Central memory CD4-positive, alpha-beta T cell (primary cell): ENCODE data around the gene MED8.
A peak's percentile ranks its signal among the peaks of the same experiment; 100 is the strongest.

ENCODE experiments used
- DNase-seq: peaks from one replicate; pipeline ENCODE4 v3.0.0; 2022

The MED8 gene

DNA sequence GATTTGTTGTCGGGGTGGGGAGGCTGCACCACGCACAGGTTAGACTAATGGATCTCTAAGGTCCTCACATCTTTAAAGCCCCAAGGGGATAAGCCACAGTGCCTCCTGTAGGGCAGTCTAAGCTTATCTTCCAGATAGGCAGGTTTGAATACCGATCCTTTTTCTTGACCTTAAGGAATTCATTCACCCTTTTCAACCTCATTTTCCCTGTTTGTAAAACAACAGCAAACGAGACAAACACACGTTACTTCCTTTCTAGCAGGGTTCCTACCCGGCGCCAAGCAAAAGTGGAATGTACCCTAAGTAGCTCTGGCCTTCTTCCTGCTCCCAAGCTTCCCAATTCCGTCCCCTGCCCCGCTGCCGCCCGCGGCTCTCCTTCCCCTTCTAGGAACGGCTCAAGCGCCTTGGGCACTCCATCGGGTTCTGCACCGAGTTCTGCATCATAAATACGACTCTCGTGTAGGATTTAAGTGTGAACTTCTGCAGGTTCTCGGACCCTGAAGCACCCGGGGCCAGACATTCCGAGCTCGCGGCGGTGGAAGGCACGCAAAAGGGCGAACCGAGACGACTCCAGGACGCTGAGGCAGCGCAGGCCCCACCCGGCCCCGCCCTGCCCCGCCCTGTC, 31.4 kb downstream of the MED8 start:
- DNase-seq = peak; percentile 14

DNA sequence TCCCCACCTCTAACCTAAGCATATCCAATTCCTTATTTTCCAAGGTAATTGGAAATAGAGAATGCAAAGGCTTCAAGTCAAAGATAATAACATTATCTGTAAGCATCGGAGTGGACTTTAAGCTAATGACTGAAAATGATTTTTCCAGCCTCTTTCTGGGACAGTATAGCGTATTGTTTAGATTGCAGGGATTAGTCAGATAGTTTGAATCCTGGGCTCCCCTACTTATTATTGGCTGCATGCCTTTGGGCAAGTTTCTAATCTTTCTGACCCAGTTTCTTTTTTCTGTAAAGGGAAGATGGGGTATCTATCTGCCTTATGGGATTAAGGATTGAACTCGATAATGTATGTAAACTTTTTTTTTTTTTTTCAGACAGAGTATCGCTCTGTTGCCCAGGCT, 32.3 kb downstream of the MED8 start:
- DNase-seq = no peak

DNA sequence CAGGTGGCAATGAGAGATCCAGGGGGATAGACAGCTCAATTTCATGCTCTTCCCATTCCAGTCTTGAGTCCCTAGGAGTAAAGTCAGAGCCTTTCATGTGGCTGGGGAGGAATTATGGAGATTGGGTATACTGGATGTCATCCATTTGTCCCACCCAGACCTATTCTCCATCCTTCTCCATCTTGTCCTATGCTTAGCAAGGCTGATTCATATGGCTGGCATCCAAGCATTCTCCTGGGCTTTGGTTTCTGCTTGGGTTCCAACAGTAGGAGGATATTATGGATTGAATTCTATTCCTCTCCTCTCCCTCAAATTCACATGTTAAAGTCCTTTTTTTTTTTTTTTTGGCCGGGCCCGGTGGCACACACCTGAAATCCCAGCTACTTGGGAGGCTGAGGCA, 34.7 kb downstream of the MED8 start:
- no peak for DNase-seq

DNA sequence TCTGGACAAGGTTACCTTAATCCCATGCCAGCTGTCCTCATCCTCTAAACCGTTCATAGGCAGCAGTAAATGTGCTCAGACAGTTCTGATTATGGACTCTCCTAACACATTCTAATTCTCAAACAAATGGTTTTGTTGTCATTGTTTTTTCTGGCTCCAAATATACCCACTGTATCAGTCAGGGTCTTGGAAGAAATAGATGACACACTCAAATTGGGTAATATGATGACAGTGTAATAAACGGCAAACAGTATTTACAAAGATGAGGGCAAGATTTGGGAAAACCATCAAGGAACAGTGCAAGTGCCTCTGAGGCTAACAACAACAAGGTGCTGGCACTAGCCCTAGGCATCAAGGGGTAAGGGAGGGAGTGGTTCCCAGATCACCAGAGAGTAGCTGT, 35.1 kb downstream of the MED8 start:
- no peak for DNase-seq

DNA sequence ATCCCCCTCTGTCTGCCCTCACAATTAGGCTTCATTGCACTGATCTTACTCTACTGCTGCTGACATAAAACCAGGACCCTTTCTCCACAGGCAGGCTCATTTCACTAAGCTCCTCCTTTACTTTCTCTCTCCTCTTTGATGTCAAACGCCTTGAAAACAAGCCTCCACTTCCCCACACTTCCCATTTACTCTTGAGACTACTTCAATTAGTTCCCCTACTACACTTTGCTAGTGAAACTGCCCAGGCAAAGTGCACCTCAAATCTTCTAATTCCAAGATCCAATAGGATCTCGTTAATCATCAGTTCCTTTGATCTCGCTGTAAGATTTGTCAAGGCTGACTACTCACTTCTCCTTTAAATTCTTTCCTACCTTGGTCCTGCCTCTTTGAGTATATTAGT, 36.7 kb downstream of the MED8 start:
- no peak for DNase-seq

DNA sequence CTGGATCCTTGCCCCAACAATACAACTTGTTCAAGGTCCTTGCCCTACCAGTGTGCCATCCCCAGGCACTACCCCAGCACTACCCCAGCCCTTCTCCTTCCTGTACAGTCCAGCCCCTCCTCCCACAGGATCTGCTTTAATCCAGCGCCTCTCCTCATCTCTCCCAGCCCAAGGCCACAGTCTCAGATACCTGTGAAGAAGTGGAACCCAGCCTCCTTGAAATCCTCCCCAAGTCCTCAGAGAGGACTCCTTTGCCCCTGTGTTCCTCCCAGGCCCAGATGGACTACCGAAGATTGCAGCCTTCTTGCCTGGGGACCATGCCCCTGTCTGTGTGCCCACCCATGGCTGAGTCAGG, 37.3 kb downstream of the MED8 start:
- DNase-seq = no peak

DNA sequence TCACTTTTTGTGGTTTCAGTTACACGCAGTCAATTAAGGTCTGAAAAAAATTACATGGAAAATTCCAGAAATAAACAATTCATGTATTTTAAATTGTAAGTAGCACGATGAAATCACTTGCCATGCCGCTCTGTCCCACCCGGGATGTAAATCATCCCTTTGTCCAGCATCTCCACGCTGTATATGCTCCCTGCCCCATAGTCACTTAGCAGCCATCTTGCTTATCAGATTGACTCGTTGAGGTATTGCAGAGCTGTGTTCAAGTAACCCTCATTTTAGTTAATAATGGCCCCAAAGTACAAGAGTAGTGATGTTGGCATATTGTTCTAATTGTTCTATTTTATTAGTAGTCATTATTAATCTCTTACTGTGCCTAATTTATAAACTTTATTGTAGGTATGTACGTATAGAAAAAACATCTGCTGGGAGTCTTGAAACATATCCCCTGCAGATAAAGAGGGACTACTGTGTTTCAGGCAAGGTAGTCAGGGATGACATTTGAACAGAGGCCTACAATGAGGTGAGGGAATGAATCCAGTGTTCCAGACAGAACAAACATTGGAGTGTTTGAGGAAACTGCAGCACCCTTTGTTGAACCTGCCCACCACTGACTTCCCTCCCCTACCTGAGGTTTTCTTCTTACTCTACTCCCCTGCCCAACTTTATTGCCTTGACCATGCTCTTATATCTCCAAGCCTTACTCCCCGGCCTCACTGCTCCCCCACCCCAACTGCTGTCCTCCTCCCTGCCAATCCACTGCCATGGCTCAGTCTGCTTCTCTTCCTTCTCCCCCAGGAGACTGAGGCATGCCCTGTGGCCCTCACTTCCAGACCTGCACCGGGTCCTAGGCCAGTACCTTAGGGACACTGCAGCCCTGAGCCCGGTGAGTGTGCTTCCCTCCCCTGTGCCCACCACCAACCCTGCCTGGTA, 37.9 kb downstream of the MED8 start:
- no peak for DNase-seq

DNA sequence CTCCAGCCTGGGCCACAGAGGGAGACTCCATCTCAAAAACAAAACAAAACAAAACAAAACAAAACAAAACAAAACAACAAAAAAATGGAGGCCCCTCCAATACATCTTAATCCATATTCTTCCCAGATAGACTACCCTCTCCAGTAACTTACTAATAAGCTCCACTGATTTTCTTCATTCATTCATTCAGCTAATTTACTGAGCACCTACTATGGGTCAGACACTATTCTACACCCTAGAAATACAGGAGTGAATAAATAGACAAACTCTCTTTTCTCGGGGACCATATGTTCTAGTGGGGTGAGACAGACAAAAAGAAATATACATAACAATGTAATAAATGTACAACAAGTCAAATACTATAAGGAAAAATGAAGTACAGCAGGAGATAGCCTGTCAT, 38.6 kb downstream of the MED8 start:
- DNase-seq = no peak

DNA sequence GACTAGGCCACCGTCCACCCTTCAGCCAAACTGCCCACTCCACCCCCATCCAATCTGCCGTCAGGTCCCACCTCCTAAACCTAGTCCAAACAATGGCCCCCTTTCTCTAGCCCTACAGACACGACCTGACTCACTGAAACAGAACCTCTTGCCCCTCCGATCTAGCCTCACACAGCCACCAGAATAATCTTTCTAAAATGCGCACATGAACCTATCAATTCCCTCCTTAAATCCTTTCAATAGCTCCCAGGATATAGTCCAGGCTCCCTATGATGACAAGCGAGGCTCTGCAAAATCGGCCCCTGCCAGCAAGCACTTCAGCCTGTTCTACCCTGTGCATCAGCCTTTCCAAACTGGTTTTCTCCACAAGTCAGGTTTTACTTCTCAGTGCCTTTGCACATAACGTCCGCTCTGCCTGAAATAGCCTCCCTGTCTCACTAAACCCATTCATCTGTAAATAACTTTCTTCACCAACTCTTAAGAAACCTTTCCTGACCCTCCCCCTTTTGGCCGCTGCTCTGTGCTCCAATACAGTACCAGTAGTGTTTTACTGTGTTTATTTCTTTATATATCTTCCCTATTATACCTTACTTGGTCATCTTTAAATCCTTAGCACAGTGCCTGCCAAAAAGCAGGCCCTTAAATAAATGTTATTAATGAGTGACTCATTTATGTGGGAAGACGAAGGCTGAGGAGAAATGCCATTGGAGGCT, 39.9 kb downstream of the MED8 start:
- DNase-seq = no peak

DNA sequence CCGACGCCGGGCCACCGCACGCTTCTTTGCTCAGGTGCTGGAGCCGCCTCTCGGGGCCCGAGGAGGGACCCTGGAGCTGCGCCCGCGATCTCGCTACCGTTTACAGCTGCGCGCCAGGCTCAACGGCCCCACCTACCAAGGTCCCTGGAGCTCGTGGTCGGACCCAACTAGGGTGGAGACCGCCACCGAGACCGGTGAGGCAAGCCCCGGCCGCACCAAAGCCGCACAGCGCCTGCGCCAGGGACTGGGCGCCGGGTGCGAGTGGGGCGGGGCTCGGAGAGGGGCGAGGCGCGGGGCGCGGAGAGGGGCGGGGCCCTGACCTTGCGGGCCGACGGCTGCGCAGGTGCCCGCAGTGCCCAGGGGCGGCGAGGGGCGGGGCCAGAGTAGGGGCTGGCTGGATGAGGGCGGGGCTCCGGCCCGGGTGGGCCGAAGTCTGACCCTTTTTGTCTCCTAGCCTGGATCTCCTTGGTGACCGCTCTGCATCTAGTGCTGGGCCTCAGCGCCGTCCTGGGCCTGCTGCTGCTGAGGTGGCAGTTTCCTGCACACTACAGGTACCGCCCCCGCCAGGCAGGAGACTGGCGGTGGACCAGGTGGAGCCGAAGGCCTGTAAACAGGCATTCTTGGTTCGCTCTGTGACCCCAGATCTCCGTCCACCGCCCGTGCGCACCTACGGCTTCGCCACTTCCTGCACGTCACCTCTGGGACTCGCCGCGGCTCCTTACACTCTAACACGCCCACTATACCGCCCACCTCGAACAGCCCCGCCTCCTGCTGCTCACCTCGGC, 40.6 kb downstream of the MED8 start:
- DNase-seq = peak; percentile 78

DNA sequence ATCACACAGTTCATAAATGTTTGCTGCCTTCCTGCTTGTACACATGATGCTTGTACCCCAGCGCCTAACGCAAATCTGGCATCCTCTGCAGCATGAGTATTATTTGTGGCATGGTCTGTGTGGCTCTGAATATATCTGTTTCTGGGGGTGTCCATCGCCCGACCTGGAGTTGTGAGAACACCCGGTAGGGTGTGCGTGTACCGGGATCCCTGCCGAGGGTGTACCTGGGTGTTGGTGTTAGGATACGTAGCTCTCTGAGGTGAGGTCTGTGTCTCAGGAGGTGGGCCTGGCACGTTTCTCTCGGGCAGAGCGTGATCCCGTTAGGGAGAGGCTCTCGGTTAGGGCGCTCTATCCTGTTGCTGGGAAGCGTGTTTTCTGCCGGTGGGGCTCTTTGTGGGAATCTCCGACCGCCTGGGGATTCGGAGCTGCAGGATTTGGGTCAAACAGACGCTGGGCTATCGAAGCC, 41.2 kb downstream of the MED8 start:
- DNase-seq = no peak

DNA sequence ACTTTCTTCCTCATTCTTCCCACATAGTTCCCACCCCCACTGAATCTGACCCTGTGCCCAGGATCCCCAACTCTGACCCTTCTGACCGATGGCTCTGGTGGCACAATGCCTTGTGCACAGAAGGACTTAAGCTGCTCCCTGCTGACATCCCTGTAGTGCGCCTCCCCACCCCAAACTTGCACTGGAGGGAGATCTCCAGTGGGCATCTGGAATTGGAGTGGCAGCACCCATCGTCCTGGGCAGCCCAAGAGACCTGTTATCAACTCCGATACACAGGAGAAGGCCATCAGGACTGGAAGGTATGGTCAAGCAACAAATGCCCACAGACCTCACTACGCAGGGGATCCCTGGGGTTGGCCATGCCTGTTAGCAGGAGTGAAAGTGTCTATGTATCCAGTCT, 43.0 kb downstream of the MED8 start:
- no peak for DNase-seq

DNA sequence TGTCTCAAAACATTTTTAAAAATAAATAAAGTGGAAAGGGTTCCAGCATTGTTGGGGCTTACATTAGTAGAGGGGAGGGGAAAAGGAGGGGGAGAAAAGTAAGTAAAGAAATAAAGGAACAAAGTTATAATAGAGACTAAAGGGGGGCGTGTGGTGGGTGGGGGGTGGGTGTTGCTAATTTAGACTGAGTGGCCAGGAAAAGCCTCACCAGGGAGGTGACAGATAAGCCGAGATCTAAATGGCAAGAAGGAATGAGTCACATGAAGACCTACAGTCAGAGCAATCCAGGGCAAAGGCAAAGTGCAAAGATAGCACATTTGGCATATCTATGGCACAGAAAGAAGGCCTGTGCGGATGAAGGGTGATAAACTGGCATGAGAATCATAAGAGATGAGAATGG, 44.5 kb downstream of the MED8 start:
- DNase-seq = no peak

DNA sequence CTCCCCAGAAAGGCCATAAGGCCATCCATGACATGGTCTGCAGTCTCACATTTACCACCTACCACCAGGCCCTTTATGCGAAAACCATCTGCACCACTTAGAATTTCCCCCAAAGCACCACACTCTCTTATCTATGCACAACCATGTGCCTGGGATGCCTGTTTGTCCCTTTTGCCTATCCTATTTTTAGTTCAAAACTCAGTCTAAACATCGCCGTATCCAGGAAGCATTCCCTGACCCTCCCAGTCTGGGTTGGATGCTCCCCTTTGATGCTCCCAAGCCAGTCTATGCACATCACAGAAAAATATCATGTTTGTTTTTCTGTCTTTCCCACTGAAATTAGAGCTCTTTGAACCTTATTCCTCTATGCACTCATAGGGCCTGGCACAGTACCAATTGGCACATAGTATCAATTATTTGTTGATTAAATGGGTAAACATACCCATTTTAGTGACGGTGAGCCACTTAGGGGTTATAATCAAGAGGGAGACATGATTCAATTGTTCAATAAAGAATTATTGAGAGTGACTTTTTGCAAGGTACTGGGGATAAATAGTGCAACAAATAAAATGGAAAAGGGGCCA, 45.2 kb downstream of the MED8 start:
- DNase-seq = no peak

DNA sequence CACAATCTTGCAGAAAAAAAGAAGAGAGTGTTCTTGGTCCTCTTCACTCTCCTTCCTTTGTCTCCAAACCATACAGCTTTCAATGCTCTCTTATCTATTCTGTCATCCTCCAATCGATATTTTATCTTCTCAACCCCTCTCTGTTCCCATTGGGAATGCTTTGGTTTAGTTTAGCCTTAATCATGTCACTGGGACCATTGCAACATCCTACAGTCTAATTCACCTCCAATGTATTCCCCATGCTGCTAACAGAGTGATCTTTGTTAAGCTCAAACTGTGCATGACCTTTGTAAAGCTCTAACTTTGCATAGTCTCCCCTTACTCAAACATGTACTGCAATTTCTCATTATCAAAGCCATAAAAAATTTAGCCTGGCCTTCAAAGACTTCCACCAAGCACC, 49.0 kb downstream of the MED8 start:
- no peak for DNase-seq

DNA sequence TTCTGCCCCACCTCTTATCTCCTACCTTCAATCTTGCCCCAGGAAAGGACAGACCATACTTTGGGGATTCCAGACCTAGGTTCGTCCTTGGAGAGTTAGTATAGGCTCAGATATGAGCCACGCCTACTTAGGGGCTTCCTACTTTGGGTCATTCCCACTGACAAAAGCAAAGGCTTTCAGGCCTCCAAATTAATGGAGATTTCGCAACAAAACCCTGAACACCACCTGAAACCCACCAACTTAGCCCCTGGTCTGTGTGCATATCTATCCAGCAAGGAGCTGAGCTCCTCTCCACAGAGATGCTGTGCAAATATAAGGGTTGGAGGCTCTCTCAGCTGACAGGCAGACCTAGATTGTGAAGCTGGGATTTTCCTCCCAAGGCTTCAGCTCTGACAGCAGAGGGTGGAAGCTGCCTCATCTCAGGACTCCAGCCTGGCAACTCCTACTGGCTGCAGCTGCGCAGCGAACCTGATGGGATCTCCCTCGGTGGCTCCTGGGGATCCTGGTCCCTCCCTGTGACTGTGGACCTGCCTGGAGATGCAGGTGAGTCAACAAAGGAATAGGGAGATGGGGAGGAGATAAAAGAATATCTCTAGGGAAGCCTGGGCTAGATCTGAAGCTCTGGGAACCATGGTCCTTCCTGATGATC, 49.9 kb downstream of the MED8 start:
- DNase-seq = no peak

DNA sequence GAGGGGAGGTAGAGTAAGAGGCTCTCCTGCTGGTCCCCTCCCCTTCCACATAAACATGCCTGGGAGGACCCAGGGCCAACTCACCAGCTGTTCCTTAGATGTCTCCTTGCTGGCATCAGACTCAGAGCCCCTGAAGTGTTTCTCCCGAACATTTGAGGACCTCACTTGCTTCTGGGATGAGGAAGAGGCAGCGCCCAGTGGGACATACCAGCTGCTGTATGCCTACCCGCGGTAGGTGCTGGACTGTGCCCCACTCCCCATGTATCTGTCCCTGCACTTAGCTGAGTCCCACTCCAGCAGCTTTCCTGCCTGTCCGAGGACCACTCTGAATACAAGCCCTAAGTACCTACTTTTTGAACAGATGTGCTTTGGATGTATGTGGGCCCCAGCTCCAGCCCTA, 51.6 kb downstream of the MED8 start:
- no peak for DNase-seq

DNA sequence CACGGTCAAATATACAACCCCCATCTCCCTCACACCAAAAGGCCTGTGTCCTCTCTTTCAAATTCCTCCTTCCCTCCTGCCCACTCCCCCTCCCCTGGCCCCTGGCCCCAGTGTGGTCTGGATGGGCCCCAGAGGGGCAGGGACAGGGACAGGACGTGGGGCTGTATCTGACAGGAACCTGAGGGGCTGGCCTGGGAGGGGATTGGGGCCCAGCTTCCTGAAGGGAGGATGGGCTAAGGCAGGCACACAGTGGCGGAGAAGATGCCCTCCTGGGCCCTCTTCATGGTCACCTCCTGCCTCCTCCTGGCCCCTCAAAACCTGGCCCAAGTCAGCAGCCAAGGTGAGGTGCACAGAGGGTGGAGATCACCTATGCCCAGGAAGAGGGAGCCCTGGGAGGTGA, 52.0 kb downstream of the MED8 start, which contains the start of gene MPL:
Gene MPL, plus strand, starts transcription at position 231 of the 400 bp plus-strand sequence. Its CDS starts 31 bp downstream, at position 262.
- no peak for DNase-seq

DNA sequence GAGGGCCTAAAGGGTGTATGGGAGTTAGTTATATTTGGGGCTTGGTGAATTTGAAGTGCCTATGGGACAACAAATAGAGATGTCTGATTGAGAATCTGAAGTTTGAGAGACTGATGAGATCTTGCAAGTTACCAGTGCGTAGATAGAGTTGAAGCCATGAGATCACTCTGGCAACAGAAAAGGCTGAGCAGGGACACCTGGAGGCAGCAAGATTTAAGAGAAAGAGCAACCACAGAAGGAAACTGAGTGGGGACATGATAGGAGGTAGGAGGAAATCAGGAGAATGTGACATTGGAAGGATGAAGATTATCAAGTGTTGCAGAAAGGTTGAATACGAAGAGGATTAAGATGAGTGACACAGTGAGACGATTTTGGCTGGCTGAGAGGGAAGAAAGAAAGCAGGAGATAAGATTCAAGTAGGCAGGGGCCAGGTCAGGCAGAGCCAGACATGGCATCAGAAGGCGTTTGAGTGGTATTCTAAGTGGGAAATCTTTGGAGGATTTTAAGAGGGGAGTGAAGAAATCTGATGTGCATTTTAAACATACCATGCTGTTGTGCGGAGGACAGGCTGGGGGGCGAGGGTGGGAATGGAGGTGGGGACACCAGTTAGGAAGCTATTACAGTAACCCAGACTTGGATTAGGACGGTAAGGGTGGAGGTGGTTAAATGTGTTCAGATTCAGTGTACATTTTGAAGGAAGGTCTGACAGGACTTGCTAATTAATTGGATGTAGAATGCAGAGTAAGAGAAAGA, 55.0 kb downstream of the MED8 start:
- no peak for DNase-seq
